ENCODE data around the gene AGO1.

DNA sequence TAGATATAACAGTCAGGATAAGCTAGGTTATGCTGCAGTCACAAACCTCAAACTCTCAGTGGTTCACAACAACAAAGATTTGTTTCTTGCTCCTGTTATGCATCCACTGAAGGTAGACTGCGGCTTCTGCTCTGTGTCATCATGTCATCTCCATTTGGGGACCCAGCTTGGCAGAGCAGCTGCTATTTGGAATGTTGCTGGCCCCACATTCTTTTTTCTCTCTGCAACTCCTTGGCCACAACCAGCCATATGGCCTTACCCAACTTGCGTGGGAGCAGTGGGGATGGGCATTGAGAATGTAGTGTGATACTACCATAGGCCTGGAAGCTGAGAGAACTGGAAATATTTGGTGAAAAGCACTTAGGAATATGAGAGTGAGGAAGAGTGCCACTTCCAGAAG is 48.8 kb upstream of the AGO1 start:
- no peak for TF ChIP-seq POLR2A (IDR thresholded peaks at IDR 0.05)
- TF ChIP-seq CTCF (IDR thresholded peaks at IDR 0.05), result no peak
- no peak for TF ChIP-seq EP300 (IDR thresholded peaks at IDR 0.05)

All from tibial nerve (tissue), 4 donors.